ENCODE results near the gene ORAI2.
"Not testable (repeated sequence)": the region's sequence is repeated elsewhere in the genome, so short reads cannot be mapped to it uniquely, and the experiment has no call there.

ORAI2 gene

DNA sequence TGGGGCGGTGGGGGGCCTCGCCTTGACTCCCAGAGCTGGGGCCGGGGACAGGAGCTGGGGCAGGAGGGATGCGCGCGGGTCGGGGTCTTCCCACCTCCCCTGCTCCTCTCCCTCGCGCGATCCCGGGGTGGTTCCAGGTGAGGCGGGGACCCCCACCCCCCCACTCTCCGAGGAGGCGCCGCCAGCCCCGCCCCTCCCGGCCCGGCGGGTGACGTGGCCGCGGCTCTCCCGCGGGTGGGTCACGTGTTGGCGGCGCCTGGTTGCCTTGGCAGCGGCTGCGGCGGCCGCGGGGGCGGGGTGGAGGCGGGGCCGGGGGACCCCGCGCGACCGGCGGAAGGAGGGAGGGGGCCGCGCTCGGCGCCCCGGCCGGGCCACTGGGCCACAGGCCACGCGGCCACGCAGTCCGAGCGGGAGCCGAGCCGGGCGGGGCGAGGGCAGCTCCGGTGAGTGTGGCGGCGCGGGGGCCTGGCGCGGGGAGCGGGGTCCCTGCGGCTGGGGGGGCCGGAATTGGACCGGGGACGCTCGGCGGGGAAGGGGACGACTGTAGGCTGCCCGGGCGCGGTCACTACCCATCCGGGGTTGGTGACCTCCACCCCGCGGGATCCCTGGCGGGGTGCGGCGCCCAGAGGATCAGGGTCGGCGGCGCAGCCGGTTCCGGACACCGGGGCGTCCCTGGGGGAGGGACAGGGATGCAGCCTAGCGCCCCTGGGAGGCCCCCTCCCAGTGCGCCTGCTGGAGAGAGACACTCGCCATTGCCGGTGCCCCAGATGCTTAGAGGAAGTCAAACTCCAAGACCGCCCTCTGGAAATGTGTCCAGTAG, at the start of gene ORAI2:
TSS of gene ORAI2 (plus strand) at position 357 of the 820 bp plus-strand sequence. CDS start 5,382 bp downstream, outside the sequence.
- no peak for DNase-seq (ENCODE audit: low read depth)

DNA sequence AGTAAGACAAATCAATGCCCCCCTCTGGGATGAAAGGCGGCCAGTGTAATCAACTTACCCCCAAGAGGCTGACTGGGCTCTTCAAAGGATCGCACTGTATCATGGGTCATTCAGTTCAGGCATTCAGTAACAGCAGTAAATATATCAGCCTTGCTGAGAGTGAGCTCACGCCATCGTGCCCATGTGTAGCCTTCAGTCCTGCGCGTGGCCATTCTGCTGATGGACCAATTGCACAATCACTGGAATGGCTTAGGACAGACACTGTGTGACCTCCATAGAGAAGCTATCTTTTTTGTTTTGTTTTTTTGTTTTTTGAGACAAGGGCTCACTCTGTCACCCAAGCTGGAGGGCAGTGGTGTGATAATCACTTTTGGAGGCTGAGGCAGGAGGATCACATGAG, 46.3 kb upstream of the ORAI2 start:
- DNase-seq (ENCODE audit: low read depth) = no peak

DNA sequence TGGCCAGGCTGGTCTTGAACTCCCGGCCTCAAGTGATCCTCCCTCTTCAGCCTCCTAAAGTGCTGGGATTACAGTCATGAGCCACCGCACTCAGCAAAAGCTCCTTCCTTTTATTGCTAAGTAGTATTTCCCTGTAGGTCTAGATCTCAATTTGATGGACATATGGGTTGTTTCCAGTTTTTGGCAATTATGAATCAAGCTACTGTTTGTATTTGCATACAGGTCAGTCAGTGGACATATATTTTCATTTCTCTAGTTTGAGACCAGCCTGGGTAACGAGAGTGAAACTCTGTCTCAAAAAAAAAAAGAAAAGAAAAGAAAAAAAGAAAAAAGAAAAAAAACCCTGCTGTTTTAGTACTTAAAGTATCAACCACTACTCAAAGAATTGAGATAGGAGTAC, 43.6 kb upstream of the ORAI2 start:
- DNase-seq (ENCODE audit: low read depth) = no peak

DNA sequence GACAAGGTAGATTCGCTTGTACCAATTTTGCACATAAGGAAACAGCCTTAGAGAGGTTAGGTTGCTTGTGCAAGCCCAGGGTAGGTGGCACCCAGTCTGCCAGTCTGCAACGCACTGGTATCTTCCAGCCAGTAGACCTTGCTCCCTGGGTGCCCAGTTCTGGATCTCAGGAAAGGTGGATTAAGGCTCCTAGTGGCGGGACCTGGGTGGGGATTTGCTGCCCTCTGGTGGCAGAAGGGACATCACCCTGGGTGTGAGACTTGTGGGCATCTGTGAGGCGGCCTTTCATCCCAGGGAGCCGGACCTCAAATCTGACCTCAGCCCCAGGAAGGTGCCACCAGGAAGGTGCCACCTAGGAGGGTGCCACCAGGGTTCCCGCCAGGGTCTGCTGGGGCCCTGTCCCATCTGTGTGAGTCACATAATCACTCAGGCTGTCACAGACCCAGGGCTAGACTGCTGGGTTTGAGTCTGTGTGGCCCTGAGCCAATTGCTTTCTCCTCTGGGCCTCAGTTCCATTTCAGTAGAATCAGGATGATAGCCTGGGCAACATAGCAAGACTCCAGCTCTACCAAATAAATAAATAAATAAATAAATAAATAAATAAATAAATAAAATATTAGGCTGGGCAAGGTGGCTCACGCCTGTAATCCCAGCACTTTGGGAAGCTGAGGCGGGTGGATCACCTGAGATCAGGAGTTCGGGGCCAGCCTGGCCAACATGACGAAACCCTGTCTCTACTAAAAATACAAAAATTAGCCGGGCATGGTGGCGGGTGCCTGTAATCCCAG, 42.5 kb upstream of the ORAI2 start:
- no peak for DNase-seq (ENCODE audit: low read depth)

DNA sequence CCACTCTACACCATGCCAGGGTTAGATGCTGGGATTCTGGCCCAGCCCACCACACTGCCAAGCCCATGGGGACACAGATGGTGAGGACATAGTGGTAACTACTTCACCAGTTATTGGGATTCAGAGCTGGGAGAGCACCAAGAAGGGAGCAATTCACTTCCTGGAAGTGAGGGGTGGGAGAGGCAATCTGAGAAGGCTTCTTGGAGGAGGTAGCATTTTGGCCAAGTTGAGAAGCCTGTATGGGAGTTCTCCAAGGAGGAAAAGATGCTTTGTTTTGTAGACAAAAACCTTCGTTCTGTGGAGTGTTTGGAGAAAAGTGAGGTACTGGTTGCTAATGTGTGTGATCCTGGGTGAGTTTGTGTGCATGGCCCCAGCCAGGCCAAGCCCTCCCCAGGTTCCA, 41.0 kb upstream of the ORAI2 start:
- DNase-seq (ENCODE audit: low read depth) = no peak

DNA sequence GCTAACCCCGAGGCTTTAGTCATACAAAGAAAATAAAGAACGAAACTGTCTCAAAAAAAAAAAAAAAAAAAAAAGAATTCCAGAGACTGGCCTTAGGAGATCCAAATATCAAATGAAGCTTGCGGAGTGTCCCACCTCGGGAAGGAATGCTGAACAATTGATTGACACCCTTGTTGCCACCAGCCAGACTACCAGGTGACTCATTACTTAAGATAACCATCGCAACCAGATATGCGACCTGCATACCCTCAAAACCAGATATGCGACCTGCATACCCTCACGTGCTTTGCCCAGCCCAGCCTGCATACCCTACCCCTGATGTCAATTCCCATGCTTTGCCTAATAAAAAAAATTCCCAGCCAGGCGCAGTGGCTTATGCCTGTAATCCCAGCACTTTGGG, 39.9 kb upstream of the ORAI2 start:
- no peak for DNase-seq (ENCODE audit: low read depth)

DNA sequence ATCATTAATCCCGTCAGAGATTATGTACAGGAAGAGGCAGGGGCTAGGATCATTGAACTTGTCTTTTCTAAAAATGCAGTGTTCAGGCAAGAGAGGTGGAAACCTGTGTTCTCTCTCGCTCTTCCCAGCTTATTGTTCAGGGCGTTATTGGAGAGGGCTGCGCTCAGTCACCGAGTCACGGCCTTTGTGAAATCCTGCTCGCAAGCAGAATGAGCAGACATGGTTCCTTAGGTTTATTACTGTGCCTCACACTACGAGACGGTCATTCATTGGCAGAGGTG, 37.8 kb upstream of the ORAI2 start:
- no peak for DNase-seq (ENCODE audit: low read depth)

DNA sequence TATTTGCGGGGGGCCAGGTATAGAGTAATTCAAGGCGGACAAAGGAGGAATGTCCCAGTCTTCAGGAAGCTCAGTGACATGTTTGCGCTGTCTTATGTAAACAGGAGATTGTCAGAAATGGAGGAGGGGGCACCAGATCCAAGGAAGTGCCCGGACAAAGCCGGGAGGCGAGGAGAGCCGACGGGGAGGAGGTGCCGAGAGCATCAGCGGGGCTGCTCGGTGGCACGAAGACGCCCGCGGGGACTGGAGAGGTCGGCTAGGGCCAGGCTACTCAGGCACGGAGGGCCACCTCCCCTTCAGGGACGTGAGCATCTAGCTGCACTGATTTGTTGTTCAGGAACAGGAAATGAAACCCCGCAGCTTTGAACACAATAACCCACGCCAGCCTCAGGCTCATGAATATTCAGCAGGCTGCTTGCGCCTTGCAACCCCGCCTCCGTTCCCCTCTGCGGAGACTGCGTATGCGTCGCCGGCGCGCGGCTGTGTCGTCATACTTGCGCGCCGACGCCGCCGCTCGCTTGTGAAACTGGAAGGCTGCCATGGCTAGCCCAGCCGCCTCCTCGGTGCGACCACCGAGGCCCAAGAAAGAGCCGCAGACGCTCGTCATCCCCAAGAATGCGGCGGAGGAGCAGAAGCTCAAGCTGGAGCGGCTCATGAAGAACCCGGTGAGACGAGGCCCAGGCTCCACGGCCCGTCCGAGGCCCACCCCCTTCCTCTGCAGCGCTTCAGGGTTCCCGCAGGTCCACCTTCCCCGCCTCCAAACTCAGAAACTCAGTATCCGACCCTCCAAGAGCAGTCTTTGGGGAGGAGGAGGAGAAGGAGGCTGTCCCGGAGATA, 37.3 kb upstream of the ORAI2 start, which contains the start of gene PRKRIP1:
TSS of gene PRKRIP1 (plus strand) at position 491 of the 837 bp plus-strand sequence. CDS start at position 540, 49 bp downstream.
- peak; percentile 76 for DNase-seq (ENCODE audit: low read depth)

DNA sequence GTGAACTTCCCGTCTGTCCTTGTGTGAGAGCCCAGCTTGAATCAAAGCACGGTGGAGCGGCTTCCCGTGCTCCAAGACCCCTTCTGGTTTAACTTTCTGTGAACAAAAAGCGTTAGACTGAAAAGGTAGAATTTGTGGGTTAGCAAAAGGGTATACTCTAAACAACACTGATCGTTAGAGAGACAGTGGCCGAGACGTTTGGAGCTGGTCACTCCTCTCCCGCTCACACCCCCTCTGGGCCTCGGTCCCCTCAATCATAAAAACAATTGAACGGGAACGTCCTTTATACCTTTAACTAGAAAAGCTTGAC, 36.7 kb upstream of the ORAI2 start:
- no peak for DNase-seq (ENCODE audit: low read depth)

DNA sequence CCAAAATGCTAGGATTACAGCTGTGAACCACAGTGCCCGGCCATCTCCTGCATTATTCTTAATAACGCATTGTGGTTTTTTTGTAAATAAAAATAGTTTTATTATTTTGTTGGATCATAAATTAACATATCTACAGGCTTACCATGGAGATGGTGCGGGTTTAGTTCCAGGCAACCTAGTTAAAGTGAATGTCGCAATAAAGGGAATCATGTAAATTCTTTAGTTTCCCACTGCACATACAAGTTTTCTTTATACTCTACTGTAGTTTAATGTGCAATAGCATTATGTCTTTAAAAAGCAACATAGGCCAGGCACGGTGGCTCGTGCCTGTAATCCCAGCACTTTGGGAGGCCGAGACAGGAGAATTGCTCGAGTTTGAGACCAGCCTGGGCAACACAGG, 34.8 kb upstream of the ORAI2 start:
- no peak for DNase-seq (ENCODE audit: low read depth)

DNA sequence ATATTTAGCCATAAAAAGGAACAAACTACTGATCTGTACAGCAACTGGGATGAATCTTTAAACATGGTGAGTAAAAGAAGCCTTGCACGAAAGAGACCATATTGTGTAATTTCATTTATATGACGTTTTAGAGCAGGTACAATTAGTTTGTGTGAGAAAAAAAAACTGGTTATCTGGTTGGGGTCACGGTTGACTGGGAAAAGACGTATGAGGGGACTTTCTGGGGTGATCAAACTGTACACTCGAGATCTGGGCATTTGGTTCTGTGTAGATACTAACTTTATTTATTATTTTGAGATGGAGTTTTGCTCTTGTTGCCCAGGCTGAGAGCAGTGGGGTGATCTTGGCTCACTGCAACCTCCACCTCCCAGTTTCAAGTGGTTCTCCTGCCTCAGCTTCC, 33.0 kb upstream of the ORAI2 start:
- DNase-seq (ENCODE audit: low read depth) = no peak

DNA sequence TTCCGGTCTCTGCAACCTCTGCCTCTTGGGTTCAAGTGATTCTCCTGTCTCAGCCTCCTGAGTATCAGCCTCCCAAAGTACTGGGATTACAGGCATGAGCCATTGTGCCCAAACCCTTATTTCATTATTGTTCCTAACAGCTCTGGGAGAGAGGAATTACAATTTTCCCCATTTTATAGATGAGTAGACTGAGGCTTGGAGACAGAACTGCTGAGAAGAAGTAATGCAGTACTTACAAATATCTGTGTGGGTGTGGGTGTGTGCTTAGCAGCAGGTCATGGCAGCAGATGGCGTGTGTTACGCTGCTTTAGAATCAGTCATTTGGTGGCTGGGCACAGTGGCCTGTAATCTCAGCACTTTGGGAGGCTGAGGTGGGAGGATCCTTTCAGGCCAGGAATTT, 29.8 kb upstream of the ORAI2 start:
- no peak for DNase-seq (ENCODE audit: low read depth)

DNA sequence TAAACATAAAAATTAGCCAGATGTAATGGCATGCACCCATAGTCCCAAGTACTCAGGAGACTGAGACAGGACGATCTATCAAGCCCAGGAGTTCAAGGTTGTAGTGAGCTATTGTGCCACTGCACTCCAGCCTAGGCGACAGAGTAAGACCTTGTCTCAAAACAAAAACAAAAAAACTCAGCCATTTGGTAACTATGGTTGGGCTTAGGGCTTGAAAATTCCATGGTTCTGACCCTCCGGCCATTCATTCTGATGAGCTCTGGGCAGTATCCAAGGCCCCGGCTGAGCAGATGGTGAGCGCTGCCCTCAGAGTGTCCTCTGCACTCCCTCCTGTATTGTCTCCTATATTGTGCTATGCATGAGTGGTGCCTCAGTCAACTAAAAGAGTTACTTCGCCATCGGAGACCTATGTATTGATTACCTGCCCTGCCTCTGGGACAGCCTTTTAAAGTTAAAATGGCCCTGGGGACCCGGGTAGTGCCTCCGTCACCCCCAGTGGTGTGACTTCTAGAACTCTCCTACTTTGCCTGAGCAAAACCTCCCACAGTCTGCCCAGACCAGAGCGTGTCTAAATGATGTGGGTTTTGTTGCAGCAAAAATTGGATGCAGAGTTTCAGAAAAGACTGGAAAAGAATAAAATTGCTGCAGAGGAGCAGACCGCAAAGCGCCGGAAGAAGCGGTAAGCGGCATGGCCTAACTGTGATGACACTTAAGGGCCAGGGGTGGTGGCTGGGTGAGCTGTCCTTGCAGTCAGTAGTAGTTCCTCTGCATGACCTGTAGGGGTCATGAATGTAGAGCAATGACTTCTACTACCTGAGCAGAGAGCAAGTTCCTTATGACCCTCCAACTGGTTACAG, 29.1 kb upstream of the ORAI2 start:
- DNase-seq (ENCODE audit: low read depth) = no peak

DNA sequence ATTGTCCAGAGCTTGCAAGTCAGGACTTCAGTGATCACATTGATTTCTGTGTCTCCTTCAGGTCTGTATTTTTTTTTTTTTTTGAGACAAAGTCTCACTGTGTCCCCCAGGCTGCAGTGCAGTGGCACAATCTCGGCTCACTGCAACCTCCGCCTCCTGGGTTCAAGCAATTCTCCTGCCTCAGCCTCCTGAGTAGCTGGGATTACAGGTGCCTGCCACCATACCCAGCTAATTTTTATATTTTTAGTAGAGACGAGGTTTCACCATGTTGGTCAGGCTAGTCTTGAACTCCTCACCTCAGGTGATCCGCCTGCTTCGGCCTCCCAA, 28.6 kb upstream of the ORAI2 start:
- DNase-seq (ENCODE audit: low read depth) = not testable (repeated sequence)

DNA sequence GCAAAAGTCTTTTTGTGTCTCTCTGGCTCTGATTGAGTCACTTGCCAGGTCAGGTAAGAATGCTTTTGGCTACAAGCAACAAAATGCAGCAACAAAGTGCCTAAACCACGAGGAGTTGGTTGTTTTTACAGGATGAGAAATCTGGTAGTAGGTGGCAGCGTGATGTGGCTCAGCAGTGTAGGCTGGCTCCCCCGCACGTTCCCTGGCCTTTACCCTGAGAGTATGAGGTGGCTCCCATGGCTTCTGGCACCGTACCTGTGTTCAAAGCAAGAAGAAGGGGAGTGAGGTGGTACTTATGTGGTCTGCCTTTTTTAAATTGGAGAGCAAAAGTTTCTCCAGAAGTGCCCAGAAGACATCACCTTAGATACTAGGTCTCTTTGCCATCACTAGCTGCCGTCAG, 25.5 kb upstream of the ORAI2 start:
- DNase-seq (ENCODE audit: low read depth) = no peak

DNA sequence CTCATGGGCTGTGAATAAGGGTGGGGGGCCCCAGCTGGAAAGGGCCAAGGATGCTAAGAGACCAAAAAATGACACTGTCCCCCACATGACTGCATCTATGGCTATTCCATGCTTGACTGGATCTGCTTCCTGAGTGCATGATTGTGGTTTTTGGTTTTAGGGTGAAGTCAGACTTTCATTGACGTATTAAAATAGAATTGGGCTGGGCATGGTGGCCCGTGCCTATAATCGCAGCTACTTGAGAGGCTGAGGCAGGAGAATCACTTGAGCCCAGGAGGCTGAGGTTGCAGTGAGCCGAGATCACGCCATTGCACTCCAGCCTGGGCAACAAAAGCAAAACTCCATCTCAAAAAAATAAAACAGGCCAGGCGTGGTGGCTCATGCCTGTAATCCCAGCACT, 24.8 kb upstream of the ORAI2 start:
- not testable (repeated sequence) for DNase-seq (ENCODE audit: low read depth)

DNA sequence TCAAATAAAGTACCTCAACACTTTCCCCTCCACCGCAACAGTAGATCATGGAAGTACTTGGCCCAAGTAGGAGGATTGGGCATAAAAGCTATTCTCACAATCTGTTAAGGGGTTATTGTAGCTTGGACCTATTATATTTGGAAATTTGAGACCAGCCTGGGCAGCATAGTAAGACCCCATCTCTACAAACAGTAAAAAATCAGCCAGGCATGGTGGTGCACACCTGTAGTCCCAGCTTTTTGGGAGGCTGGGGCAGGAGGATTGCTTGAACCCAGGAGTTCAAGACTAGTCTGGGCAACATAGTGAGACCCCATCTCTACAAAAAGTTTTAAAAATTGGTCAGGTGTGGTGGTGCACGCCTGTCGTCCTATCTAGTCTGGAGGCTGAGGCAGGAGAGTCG, 24.0 kb upstream of the ORAI2 start:
- DNase-seq (ENCODE audit: low read depth) = no peak

DNA sequence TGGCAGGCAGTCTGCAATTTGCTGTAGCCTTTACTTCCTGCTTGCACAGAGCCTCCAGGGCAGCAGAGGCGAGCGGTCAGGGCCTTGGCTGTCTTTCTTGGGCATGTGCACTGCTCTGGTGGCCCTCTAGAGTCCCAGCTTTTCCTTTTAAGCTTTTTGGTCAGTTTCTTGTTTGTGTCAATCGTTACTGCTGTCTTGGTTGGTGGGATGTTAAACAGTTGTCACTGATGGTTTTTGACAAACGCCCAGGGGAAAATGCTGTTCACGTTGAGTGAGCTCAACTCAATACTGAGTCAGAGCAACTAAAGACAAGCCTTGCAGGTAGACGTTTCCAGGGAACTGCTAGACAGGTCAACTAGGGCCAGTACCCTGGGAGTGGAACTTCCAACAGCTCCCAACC, 23.3 kb upstream of the ORAI2 start:
- DNase-seq (ENCODE audit: low read depth) = no peak

DNA sequence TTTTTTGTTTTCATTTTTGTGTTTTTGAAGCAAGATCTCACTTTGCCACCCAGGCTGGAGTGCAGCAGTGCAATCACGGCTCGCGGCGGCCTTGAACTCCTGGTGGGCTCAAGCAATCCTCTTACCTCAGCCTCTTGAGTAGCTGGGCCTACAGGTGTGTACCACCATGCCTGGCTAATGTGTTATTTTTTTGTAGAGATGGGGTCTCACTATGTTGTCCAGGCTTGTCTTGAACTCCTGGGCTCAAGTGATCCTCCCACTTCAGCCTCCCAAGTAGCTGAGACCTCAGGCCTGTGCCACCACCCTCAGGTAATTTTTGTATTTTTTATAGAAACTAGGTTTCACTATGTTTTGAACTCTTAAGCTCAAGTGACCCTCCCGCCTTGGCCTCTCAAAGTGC, 22.5 kb upstream of the ORAI2 start:
- no peak for DNase-seq (ENCODE audit: low read depth)

DNA sequence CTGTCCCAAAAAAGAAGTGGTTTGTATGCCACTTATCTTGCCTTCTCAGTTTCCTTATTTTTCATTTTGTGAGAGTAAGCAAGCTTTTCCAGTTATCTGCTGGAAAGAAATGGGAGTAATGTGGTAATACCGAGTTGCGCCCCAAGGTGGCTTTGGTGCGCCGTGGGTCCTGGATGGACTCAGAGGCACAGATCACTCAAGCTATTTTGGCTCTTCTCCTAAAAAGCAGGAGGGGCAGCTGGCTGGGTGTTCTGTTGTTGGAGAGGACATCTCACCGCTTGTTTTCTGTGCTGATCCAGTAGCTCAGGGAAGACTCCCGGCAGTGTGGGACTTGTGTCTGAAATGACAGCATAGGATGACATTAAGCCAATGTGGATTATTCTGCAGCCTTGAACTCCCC, 20.8 kb upstream of the ORAI2 start:
- no peak for DNase-seq (ENCODE audit: low read depth)

DNA sequence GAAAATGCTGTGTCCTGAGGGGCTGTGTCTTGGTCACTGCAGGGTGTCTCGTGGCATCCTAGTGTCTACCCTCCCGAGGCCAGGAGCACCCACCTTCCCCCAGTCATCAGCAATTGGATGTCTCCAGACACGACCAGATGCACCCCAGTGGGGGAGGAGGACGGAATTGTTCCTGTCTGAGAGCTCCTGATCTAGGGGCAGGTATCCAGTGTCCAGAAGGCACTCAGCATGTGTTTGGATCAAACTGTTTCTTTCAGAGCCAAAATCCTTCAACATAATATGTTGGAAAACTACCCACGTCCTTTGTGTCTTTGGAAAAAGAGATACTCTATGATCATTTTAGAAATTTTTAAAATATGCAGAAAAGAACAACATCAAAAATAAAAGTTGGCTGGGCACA, 20.3 kb upstream of the ORAI2 start:
- no peak for DNase-seq (ENCODE audit: low read depth)

DNA sequence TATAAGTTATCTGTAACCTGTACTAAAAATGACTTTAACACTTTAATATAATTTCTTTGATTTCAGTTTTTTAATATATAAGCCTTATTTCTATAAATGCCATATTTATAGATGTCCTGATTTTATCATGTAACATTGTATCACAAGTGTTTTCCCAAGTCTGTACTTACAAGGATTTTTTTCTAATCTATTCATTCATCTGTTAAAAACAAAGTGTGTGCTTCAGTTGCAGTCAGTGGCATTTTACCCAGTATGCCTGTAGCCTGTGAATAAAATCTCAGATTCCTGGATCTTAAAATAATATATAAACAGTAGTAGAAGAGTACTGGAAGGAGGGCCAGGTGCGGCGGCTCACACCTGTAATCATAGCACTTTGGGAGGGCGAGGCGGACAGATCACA, 19.8 kb upstream of the ORAI2 start:
- DNase-seq (ENCODE audit: low read depth) = no peak

Measured in GM04503 (cell line).